CD4-positive, alpha-beta T cell treated with Interleukin-17A for 4 hours (primary cell): Measurements from ENCODE around the gene DRICH1.
"Not testable (repeated sequence)": the region's sequence is repeated elsewhere in the genome, so short reads cannot be mapped to it uniquely, and the experiment has no call there.

Experiments
- DNase-seq: peaks from one replicate; pipeline ENCODE4 v3.0.0-alpha.2; 2020; ENCODE audit warnings: mixed read lengths

The DRICH1 gene

GRCh38 chr22:23595904-23596303, 36.2 kb downstream of the DRICH1 start:
- not testable (repeated sequence) for DNase-seq

GRCh38 chr22:23591846-23592245, 40.3 kb downstream of the DRICH1 start:
- DNase-seq: no peak

- DNase-seq: peak; percentile 70
These were observed 40.8 kb downstream of the DRICH1 start for GRCh38 chr22:23591201-23591791.

GRCh38 chr22:23583836-23584235, 48.3 kb downstream of the DRICH1 start:
- no peak for DNase-seq

GRCh38 chr22:23583153-23583552, 49.0 kb downstream of the DRICH1 start:
- no peak for DNase-seq

GRCh38 chr22:23581260-23581650, 50.9 kb downstream of the DRICH1 start:
- DNase-seq: no peak

GRCh38 chr22:23580576-23581259, 51.4 kb downstream of the DRICH1 start:
- DNase-seq: no peak

GRCh38 chr22:23579870-23580575, 52.1 kb downstream of the DRICH1 start, which contains the start of gene IGLL1:
Gene IGLL1 (minus strand): TSS chr22:23580290. CDS start chr22:23580190, 100 bp downstream.
- no peak for DNase-seq

- no peak for DNase-seq
These were observed 52.8 kb downstream of the DRICH1 start for GRCh38 chr22:23579280-23579679.

GRCh38 chr22:23578306-23578705, 53.8 kb downstream of the DRICH1 start:
- no peak for DNase-seq

GRCh38 chr22:23576681-23577080, 55.4 kb downstream of the DRICH1 start:
- DNase-seq: no peak

- DNase-seq: no peak
These were observed 56.5 kb downstream of the DRICH1 start for GRCh38 chr22:23575601-23576000.

- DNase-seq: no peak
These were observed 57.2 kb downstream of the DRICH1 start for GRCh38 chr22:23574877-23575276.

GRCh38 chr22:23574371-23574811, 57.7 kb downstream of the DRICH1 start:
- no peak for DNase-seq

GRCh38 chr22:23573701-23574235, 58.4 kb downstream of the DRICH1 start:
- DNase-seq: not testable (repeated sequence)

GRCh38 chr22:23573106-23573505, 59.0 kb downstream of the DRICH1 start:
- DNase-seq: not testable (repeated sequence)

- DNase-seq: no peak
These were observed 60.6 kb downstream of the DRICH1 start for GRCh38 chr22:23571486-23571885.

- DNase-seq: no peak
These were observed 61.4 kb downstream of the DRICH1 start for GRCh38 chr22:23570681-23571080.

GRCh38 chr22:23569716-23570115, 62.4 kb downstream of the DRICH1 start:
- no peak for DNase-seq

GRCh38 chr22:23569291-23569690, 62.8 kb downstream of the DRICH1 start:
- DNase-seq: no peak

- no peak for DNase-seq
These were observed 65.2 kb downstream of the DRICH1 start for GRCh38 chr22:23566705-23567475.

- DNase-seq: peak; percentile 9
These were observed 66.0 kb downstream of the DRICH1 start for GRCh38 chr22:23565915-23566704.
